SH-SY5Y (cell line): ENCODE data around the gene LRRTM4.

Source experiments
- GATA2 ChIP-seq: IDR thresholded peaks from 2 replicates; pipeline ENCODE4 v1.6.1; 2011; ENCODE audit warnings: mild to moderate bottlenecking, low read depth, low read length
- GATA3 ChIP-seq: IDR thresholded peaks from 2 replicates; pipeline ENCODE4 v1.6.1; 2011; ENCODE audit warnings: low read depth, mild to moderate bottlenecking, low read length, moderate library complexity

- TF ChIP-seq GATA2 (no peak), GATA3 (no peak)
These were observed 512.9 kb downstream of the LRRTM4 start for GRCh38 chr2:77009307-77009706.
